Keratinocyte (primary cell): ENCODE measurements around the gene TMEM260. TPM values are rescaled to one million over a fixed set of nuclear protein-coding genes. Genes with fewer than 3 reads are reported as not detected.

Experiments used
- DNase-seq: peaks from one replicate; pipeline ENCODE4 v3.0.0-alpha.2; 2011; ENCODE audit warnings: low read depth, missing footprints, low spot score
- FAIRE-seq: peaks from 2 replicates; lab custom pipeline; 2011; peaks lifted over from hg19 to GRCh38; lab: Jason Lieb, UNC
- H2AFZ ChIP-seq: 2 replicates; pipeline ENCODE4 v1.6.0; 2012; ENCODE audit warnings: low read length, control low read depth, inconsistent platforms; ENCODE audit not compliant: control insufficient read depth
- H3K27ac ChIP-seq: 2 replicates; pipeline ENCODE4 v1.5.1; 2011; ENCODE audit warnings: low read length; ENCODE audit not compliant: control insufficient read depth, insufficient read depth
- H3K27me3 ChIP-seq: 3 replicates; pipeline ENCODE4 v1.6.0; 2011; ENCODE audit warnings: low read length; ENCODE audit not compliant: control insufficient read depth, insufficient read depth; ENCODE audit errors: extremely low read depth
- H3K36me3 ChIP-seq, 2 experiments: 2 replicates in 1 of 2; 3 replicates in 1 of 2; pipeline ENCODE4 v1.5.1; 2011; ENCODE audit warnings: low read length in 2 of 2, mild to moderate bottlenecking in 1 of 2; ENCODE audit not compliant: control insufficient read depth in 2 of 2, insufficient read depth in 2 of 2; ENCODE audit errors: extremely low read depth in 1 of 2
- H3K4me1 ChIP-seq: 3 replicates; pipeline ENCODE4 v1.5.1; 2011; ENCODE audit warnings: low read length; ENCODE audit not compliant: control insufficient read depth, insufficient read depth; ENCODE audit errors: extremely low read depth
- H3K4me2 ChIP-seq: 3 replicates; pipeline ENCODE4 v1.6.0; 2011; ENCODE audit warnings: low read depth, low read length; ENCODE audit not compliant: control insufficient read depth, insufficient read depth; ENCODE audit errors: extremely low read depth
- H3K4me3 ChIP-seq, 3 experiments: fragments of 200-600 bp in 1 of 3; sonication (generic) in 1 of 3; 2 replicates in 2 of 3; 3 replicates in 1 of 3; pipeline ENCODE4 v1.5.1; 2011 to 2016; ENCODE audit warnings: low read length in 3 of 3, mild to moderate bottlenecking in 3 of 3, control low read depth in 2 of 3, inconsistent platforms in 1 of 3, low read depth in 1 of 3, mixed read lengths in 1 of 3, mixed run types in 1 of 3, moderate library complexity in 1 of 3; ENCODE audit not compliant: control insufficient read depth in 2 of 3, insufficient read depth in 2 of 3; ENCODE audit errors: extremely low read depth in 1 of 3
- H3K79me2 ChIP-seq: 2 replicates; pipeline ENCODE4 v1.6.0; 2012; ENCODE audit warnings: low read length; ENCODE audit not compliant: control insufficient read depth, insufficient read depth
- H3K9ac ChIP-seq: 3 replicates; pipeline ENCODE4 v1.6.0; 2011; ENCODE audit warnings: low read length; ENCODE audit not compliant: control insufficient read depth, insufficient read depth; ENCODE audit errors: extremely low read depth
- H3K9me1 ChIP-seq: 3 replicates; pipeline ENCODE4 v1.6.0; 2011; ENCODE audit warnings: low read length; ENCODE audit not compliant: control insufficient read depth, insufficient read depth; ENCODE audit errors: extremely low read depth
- H3K9me3 ChIP-seq: 2 replicates; pipeline ENCODE4 v1.5.1; 2012; ENCODE audit warnings: low read depth, low read length; ENCODE audit not compliant: control insufficient read depth
- H4K20me1 ChIP-seq: 3 replicates; pipeline ENCODE4 v1.6.0; 2011; ENCODE audit warnings: low read length; ENCODE audit not compliant: control insufficient read depth, insufficient read depth; ENCODE audit errors: extremely low read depth
- CTCF ChIP-seq, 3 experiments: IDR thresholded peaks in 1 of 3; conservative IDR thresholded peaks in 1 of 3; optimal IDR thresholded peaks in 1 of 3; 2 replicates in 2 of 3; 3 replicates in 1 of 3; pipeline versions ENCODE3 to v1.5.1; 2011; ENCODE audit warnings: low read length in 3 of 3, mild to moderate bottlenecking in 3 of 3, moderate library complexity in 2 of 3, control low read depth in 1 of 3, inconsistent platforms in 1 of 3; ENCODE audit not compliant: insufficient read depth in 2 of 3; ENCODE audit errors: extremely low read depth in 1 of 3
- EZH2 ChIP-seq: IDR thresholded peaks from one replicate; pipeline ENCODE4 v1.6.1; 2012; ENCODE audit warnings: inconsistent platforms, mild to moderate bottlenecking, low read length, moderate library complexity
- dilution Hi-C: fragments of 300-500 bp; cut with MboI; formaldehyde crosslinking; loops from one replicate; pipeline ENCODE4 v1.7.0; 2020; ENCODE audit warnings: low sequenced_read_pairs; ENCODE audit not compliant: extremely low pct_ligation_motif_present
- polyA plus RNA-seq, 5 experiments: library from polyadenylated mRNA; depleted of rRNA in 3 of 5; stranded (reverse) in 3 of 5; stranded (forward) in 1 of 5; unstranded in 1 of 5; fragments of >200 nt; gene quantifications; 1 replicate in 1 of 5; 2 replicates in 3 of 5; 3 replicates in 1 of 5; pipeline versions ENCODE4 v1.2.1 to v1.2.3, GENCODE V29; 2011 to 2012; ENCODE audit warnings: missing spikeins in 2 of 5, low read depth in 1 of 5, low replicate concordance in 1 of 5

The TMEM260 gene
- polyA plus RNA-seq, 1 donor (not counting 4 experiments of a cell fraction or from before 2014, with no cell fraction given), result 13.1 TPM

DNA sequence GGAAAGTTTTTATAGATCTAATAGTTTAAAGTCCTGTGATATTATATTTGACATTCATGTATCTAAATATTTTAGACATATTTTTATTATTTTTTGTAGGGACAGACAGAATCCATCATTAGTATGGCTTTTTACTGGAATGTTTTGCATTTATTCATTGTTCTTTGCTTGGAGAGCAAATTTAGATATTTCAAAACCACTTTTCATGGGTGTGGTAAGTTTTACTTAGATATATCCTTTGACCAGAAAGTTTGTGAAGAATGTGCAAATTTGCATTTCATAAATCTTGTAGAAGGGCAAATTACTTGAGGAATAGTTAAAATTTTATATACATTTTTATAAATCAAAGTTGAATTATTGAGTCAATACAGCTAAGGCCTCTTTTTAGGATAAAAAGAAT, 37.5 kb downstream of the TMEM260 start:
- H3K27me3 ChIP-seq, result no peaks in the 10 kb centered on the region
- H3K9me3 ChIP-seq, result no peaks in the 10 kb centered on the region
- dilution Hi-C loops, result no loop called here
- no peaks in the 10 kb centered on the region for H3K9me1 ChIP-seq
- DNase-seq (no peak), FAIRE-seq (no peak)
- H3K4me1 ChIP-seq, result no peaks in the 10 kb centered on the region
- no peak overlapping the region for H3K27ac ChIP-seq
- no peaks in the 10 kb centered on the region for H3K79me2 ChIP-seq
- H2AFZ ChIP-seq, result no peak overlapping the region
- peaks cover 3 to 5% of the 10 kb centered on the region in 2 experiments for H3K36me3 ChIP-seq
- TF ChIP-seq CTCF (optimal IDR thresholded peaks at IDR 0.05 in 1 of 3, IDR thresholded peaks at IDR 0.05 in 1 of 3, conservative IDR thresholded peaks at IDR 0.05 in 1 of 3; ENCODE audit: extremely low read depth in 1 of 3, insufficient read depth in 2 of 3, low read length in 3 of 3), result no peak
- no peak for TF ChIP-seq EZH2
- no peak overlapping the region for H3K4me2 ChIP-seq
- no peak overlapping the region for H3K9ac ChIP-seq
- H4K20me1 ChIP-seq, result peaks cover 2% of the 10 kb centered on the region
- no peak overlapping the region for H3K4me3 ChIP-seq

DNA sequence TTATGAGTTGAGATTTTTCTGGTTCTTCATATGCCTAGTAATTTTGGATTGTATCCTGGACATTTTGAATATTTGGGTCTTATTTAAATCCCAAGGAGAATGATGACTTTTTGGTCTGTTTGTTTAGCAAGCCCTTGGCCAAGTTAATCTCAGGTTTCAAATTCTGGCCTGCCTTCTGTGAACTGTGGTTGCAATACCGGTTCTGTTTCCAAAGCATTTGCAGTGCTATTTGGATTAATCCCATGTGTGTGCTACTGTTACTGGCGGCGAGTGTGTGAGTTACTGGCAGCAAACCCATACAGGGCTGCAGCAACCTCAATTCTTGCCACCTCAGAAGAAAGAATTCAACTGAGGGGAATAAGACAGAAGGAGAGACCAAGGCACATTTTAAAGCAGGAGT, 51.1 kb downstream of the TMEM260 start:
- no peaks in the 10 kb centered on the region for H3K9me1 ChIP-seq
- H3K4me3 ChIP-seq, result no peak overlapping the region
- no peak overlapping the region for H2AFZ ChIP-seq
- H3K4me1 ChIP-seq, result no peaks in the 10 kb centered on the region
- DNase-seq (no peak), FAIRE-seq (no peak)
- no peak for TF ChIP-seq EZH2
- no peak for TF ChIP-seq CTCF (optimal IDR thresholded peaks at IDR 0.05 in 1 of 3, IDR thresholded peaks at IDR 0.05 in 1 of 3, conservative IDR thresholded peaks at IDR 0.05 in 1 of 3; ENCODE audit: extremely low read depth in 1 of 3, insufficient read depth in 2 of 3, low read length in 3 of 3)
- H3K79me2 ChIP-seq, result no peaks in the 10 kb centered on the region
- H3K9ac ChIP-seq, result no peak overlapping the region
- peaks cover 5 to 9% of the 10 kb centered on the region in 2 experiments for H3K36me3 ChIP-seq
- no peaks in the 10 kb centered on the region for H4K20me1 ChIP-seq
- H3K27me3 ChIP-seq, result no peaks in the 10 kb centered on the region
- dilution Hi-C loops, result no loop called here
- no peak overlapping the region for H3K4me2 ChIP-seq
- no peak overlapping the region for H3K27ac ChIP-seq
- no peaks in the 10 kb centered on the region for H3K9me3 ChIP-seq
